ENCODE measurements around the gene NR5A2. TPM values are rescaled to one million over a fixed set of nuclear protein-coding genes. Genes with fewer than 3 reads are reported as not detected.

NR5A2 gene
- total RNA-seq, 1 experiment from 2014 or later: 4.7 TPM

GRCh38 chr1:200035956-200036618 lies 8.6 kb downstream of the NR5A2 start:
- Histone ChIP-seq H4K5ac (ENCODE audit: insufficient read length, low read depth, low read length) (no peak overlapping the region), H3K18ac (ENCODE audit: insufficient read length, low read depth, low read length) (no peak overlapping the region), H3K9me3 (ENCODE audit: control insufficient read depth, low read depth, low read length) (no peaks in the 10 kb centered on the region), H2AFZ (ENCODE audit: low read length) (no peak overlapping the region), H3K23ac (ENCODE audit: insufficient read length, low read depth, low read length) (no peak overlapping the region), H3K14ac (ENCODE audit: insufficient read depth, low read length) (no peak overlapping the region), H3T11ph (ENCODE audit: low read length) (no peak overlapping the region), H3K4me2 (ENCODE audit: insufficient read depth, insufficient read length, low read length) (peak overlapping the region; percentile 96), H3K79me2 (ENCODE audit: insufficient read depth, low read length) (no peaks in the 10 kb centered on the region), H3K4ac (ENCODE audit: low read depth, low read length) (no peak overlapping the region), H2BK15ac (ENCODE audit: low read depth, low read length) (no peak overlapping the region), H2BK20ac (ENCODE audit: low read depth, low read length, poor library complexity, severe bottlenecking) (no peak overlapping the region), H3K4me1 (ENCODE audit: insufficient read depth, low read length) (peaks cover 8% of the 10 kb centered on the region), H3K27ac (ENCODE audit: insufficient read length, low read depth, low read length) (no peak overlapping the region), H2AK5ac (ENCODE audit: insufficient read length, low read length) (no peak overlapping the region), H2BK120ac (ENCODE audit: low read depth, low read length, poor library complexity, severe bottlenecking) (no peak overlapping the region), H2BK12ac (ENCODE audit: insufficient read length, low read depth, low read length) (no peak overlapping the region), H3K9ac (ENCODE audit: extremely low read depth, insufficient read length, low read length) (no peak overlapping the region), H4K8ac (replicated peaks; ENCODE audit: insufficient read length, low read depth, low read length) (no peak overlapping the region), H4K20me1 (ENCODE audit: control insufficient read depth, insufficient read depth, insufficient read length) (no peaks in the 10 kb centered on the region), H3K27me3 (ENCODE audit: insufficient read depth, low read length) (peaks cover 34% of the 10 kb centered on the region; the same call in 1 of the 2 replicates), H3K56ac (ENCODE audit: insufficient read length, low read depth, low read length) (no peak overlapping the region), H4K91ac (ENCODE audit: insufficient read length, low read depth, low read length) (no peak overlapping the region), H3K23me2 (ENCODE audit: insufficient read length, low read depth, low read length, poor library complexity, severe bottlenecking) (peaks cover 55% of the 10 kb centered on the region), H2BK5ac (ENCODE audit: insufficient read length, low read length) (no peak overlapping the region), H3K79me1 (ENCODE audit: insufficient read depth, low read depth, low read length, poor library complexity, severe bottlenecking) (no peaks in the 10 kb centered on the region)
- Mint-ChIP-seq H3K36me3 (ENCODE audit: insufficient read depth in 1 of 3, low read depth in 3 of 3) (no peaks in the 10 kb centered on the region; a peak in 1 of 7 replicates), H3K4me1 (peaks cover 39 to 43% of the 10 kb centered on the region in 2 experiments), H3K27me3 (ENCODE audit: low read depth) (peaks cover 15% of the 10 kb centered on the region), H3K27ac (no peak overlapping the region; a peak in 1 of 7 replicates), H3K9me3 (peaks cover 0 to 2% of the 10 kb centered on the region in 2 experiments; a peak in 1 of 5 replicates), H3K4me3 (no peak overlapping the region)
- peak; percentile 66 for DNase-seq
- no peak for TF ChIP-seq CTCF (conservative IDR thresholded peaks at IDR 0.05)
- WGBS (ENCODE audit: extremely low coverage, insufficient read length, low lambda C conversion rate): no CpG with 5 or more reads among the region's 27 CpGs

All from H9 (cell line).